ENCODE measurements around the gene SNTB2.

The SNTB2 gene

DNA sequence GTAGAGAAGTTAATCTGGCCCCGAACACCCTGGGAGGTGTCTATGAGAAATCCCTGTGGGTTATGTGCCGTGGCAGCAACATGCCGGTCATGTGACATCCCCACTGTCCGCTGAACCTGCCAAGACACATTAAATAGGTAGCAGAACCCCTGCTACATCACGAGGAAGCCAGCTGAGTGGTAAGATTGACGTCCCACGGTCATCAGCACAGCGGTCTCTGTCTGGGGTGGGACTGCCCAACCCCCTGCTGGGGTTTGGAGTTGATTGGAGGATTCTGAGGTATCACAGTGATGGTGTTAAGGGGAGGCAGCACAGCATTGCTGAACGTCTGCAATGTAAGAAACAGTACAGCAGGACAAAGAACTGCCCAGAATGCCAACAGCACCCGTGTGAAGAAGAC, 162.6 kb downstream of the SNTB2 start:
- no peak for DNase-seq

DNA sequence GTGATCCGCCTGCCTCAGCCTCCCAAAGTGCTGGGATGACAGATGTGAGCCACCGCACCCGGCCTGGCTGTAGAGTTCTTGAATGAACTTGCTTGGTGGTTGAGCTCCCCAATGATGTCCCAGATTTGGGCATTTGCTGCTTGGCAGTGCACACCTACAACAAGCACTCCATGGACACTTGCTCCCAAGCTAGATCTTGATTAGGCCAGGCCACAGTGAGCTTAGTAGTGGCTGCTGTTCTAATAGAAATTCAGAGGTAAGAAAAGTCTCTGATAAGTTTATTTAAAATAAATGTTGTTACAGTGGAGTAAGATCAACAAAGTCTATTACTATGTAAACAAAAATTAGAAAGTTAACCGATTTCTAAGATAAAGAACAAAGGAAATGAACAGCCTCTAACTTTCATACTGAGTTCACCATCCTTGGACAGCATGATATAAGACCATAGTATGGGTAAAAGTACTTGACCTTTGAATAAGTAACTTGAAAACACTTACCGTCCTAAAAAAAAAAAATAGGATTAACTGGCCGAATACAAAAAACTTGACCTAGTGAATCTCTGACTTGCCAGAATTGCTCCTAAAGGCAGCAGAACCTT, 163.7 kb downstream of the SNTB2 start:
- DNase-seq, result no peak

DNA sequence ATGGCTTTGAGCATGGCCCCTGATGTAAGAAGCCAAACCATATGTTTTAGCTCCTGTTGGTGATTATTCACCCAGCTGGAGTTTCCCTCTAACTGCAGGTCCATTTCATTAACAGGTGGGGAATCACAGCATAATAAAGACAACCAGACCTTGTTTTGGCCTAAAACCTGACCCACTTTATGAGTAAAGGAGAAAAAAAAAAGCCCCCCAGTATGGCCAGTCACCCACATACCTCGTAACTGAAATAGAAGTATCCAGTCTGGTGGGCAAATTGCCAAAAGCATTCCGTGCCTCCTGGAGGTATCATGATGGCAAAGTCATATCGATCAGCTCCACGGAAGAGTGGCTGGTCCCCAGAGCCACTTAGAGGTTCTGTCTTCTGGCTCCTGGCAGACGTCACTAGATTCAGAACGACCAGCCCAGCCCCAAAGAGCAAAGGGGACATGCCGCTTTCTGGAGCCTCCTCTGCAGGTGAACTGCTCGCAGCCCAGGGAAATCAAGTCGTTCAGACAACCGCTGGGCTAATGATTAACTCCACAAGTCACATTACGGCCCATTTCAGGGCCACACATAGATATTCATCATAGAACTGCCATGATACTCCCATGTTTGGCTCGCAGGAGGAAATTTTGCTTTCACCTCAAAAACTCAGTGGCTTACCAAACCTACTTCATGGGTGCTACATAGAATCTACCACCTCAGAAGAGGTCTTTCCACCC, 164.5 kb downstream of the SNTB2 start, which contains the start of gene TMED6:
TMED6 (minus strand) TSS at position 478 of the 719 bp plus-strand sequence; CDS start at position 445, 33 bp downstream.
- no peak for DNase-seq
